Left lobe of liver (tissue), 2 donors: ENCODE results near the gene CRISPLD2. TPM values are rescaled to one million over a fixed set of nuclear protein-coding genes. Genes with fewer than 3 reads are reported as not detected.

Experiments
- ATAC-seq: fragments of 200-7000 bp; cut with Tn5 transposase; one replicate; pipeline ENCODE4 v1.9.1; 2020; ENCODE audit warnings: mild to moderate bottlenecking, moderate library complexity
- DNase-seq: peaks from one replicate; pipeline ENCODE4 v3.0.0-alpha.2; 2020; ENCODE audit warnings: low spot score
- total RNA-seq: library from RNA; stranded (reverse); gene quantifications from one replicate; pipeline ENCODE4 v1.2.1, GENCODE V29; 2021
- donor health status: DM: no; HTN: no; CAD: no; lungs with moderate emphysema.
- donor health status: DM: no; HTN: yes; CAD: no.

CRISPLD2 gene
- total RNA-seq, result 4.5 TPM

GRCh38 chr16:84819644-84820304 lies at the start of gene CRISPLD2:
Gene CRISPLD2 (plus strand): TSS chr16:84819985. CDS start chr16:84838496, 18,511 bp downstream.
- DNase-seq (peak; percentile 85), ATAC-seq (peak; percentile 91)

DNA sequence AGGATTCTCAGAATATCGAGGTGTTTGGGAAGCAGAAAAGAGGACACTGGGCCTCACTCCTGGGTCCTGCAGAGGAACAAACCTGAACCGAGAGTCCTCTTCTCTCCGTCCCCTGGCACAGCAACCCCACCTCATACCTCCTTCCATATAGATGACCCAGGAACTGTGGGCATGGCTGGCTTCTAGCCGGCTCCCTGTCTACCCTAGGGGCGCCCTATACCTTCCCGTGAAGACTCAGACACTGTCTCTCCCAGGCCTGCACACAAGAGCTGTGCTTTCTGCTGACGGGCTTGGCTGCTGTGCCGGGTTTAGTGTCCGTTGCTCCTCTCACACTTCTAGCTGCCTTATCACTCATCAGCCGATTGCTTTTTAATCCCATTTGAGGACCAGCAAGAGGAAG lies 46.5 kb upstream of the CRISPLD2 start:
- ATAC-seq, result no peak
- DNase-seq, result no peak

- DNase-seq (no peak), ATAC-seq (no peak)
Observed at GRCh38 chr16:84774810-84775209, 45.0 kb upstream of the CRISPLD2 start.

- ATAC-seq (no peak), DNase-seq (no peak)
Observed at GRCh38 chr16:84775262-84775810, 44.4 kb upstream of the CRISPLD2 start.

DNA sequence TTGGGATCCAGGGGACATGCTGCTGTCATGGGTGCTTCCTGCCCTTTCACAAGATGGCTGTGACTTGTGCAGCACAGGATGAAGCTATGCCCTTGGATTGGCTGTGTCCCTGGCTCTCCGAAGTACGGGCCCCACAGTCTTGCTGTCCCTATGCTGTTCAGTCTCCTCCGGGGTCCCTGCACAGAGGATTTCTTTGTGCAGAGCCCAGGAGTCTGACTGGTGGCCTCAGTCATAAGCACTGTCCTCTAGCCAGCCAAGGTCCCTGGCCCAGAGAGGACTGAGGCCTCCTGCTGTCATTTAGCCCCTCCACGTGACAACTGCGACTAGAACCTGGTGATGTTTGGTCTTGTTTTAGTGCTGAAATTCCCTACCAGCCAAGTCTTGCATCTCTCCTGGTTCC lies 42.4 kb upstream of the CRISPLD2 start:
- DNase-seq (no peak), ATAC-seq (no peak)

GRCh38 chr16:84778720-84779119 lies 41.1 kb upstream of the CRISPLD2 start:
- ATAC-seq (no peak), DNase-seq (no peak)

- no peak for ATAC-seq
- no peak for DNase-seq
Observed at GRCh38 chr16:84780063-84780462, 39.7 kb upstream of the CRISPLD2 start.

GRCh38 chr16:84780544-84781376 lies 39.0 kb upstream of the CRISPLD2 start:
- DNase-seq, result no peak
- no peak for ATAC-seq

GRCh38 chr16:84782846-84783245 lies 36.9 kb upstream of the CRISPLD2 start:
- no peak for DNase-seq

DNA sequence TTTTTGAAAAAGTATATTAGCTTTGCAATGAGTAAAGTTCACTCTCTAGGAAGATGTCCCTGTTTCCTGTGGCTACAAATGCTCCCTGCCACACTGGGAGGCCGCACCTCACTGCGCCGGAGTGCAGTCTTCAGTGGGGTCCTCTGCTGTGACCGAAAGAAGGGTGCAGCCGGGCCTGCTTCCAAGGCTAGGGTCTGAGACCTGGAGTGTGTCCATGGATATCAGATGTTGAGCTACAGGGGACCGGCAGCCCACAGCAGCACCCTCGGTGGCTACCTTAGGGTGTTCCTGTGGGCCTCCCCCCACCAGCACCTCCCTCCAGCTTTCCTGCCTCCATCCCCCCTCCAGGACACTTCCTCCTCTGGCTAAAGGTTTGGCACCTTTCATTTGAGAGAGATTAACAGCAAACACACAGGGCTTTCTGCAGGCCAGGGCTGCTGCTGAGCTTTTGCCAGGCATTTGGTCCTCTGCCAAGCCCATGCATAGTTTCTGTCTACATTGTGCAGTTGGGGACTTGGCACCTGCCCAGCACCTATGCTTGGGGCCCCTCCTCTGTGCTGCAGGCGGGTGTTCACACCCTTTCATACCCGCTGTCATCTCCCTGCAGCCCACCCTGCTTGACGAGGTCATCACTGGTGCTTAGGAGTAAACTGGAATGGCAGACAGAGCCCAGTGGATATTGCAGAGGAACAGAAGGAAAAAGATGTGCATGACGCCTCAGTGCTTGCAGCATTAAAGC lies 33.8 kb upstream of the CRISPLD2 start:
- ATAC-seq (no peak), DNase-seq (no peak)

More at GRCh38 chr16:84782846-84783245, 36.9 kb upstream of the CRISPLD2 start:
- peak; percentile 79 for ATAC-seq

DNA sequence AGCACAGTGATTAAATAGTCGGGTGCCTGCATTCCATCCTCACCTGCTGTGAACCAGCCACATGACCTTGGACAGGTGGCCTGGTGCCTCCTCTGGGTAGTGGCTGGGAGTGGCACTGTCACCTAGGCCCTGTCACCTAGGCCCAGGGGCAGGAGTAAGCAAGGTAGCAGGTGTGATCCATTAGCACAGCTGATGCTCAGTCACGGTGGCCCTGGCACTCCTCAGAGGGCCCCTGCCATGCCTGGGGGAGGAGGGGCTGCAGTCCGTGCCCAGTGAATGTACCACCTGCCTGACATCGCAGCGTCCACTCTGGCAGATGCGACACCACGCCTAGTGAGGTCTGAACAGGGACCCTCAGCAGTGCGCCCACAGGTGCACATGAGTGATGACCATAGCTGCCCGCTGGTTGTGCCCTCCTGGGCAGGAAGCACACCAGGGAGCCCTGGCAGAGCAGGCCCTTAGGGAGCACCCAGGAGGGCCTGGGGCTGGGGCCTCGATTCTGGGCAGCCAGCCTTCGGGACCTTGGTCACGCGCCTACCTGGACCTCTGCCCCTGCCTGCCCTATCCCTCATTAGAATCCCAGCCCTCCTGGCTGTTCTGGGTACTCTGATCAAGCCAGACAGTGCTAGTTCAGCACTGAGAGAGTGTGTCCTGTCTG lies 33.1 kb upstream of the CRISPLD2 start:
- ATAC-seq, result peak; percentile 31
- no peak for DNase-seq

DNA sequence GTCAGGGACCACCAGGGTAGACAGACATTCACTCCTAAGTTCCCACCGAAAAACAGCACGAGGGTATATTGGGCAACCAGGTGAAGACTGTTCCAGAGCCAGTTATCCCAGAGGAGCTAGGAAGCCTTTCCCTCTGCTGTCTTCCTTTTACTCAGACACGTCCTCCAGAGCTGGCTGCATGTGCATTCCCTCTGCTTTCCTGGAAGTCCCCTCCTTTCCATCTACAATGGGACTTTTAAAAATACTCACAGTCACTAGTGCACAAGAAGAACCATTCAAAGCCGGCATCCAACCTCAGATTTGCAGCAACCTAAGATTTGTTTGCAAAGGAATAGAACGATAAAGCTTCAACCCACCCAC lies 32.5 kb upstream of the CRISPLD2 start:
- DNase-seq, result no peak
- ATAC-seq, result no peak

DNA sequence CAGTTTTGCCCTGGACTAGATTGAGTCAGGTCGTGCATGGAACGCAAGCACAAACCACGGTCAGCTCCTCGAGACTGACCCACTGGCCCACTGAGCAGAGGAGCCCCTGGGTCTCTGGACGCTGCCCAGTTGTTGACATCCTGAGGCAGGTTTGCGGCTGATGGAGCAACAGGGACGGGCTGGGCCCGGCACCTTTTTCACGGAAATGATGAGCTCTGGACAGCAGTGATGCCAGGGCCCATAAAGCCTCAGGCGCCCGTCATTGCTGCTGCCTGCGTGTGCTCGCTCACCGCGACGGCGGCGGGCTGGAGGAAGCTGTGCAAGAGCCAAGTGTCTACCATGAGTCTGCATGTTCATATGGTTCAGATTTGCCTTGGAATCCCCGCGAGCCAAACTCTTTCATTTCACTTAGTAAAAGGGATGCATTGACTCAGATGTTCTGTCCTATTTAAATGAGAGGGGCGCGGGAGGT lies 30.8 kb upstream of the CRISPLD2 start:
- DNase-seq (no peak), ATAC-seq (no peak)

GRCh38 chr16:84789431-84789830 lies 30.4 kb upstream of the CRISPLD2 start:
- no peak for DNase-seq
- no peak for ATAC-seq

DNA sequence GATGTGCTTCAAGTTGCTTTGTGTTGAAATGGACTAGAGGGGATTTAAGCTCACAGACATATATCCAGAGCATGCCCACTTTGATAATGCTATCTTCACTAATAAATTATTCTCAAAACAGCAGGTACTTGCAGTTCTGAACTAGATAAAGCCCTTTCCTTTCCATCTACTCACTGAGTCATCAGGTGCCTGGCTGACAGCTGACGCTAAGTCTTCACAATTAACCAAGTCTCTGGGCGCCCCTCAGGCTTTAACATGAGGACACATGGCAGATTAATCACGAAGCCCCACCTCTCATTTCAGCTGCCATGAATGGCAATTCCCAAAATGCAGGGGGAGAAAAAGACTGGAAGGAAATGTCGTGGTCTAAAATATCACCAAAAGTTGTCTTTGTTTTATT lies 29.5 kb upstream of the CRISPLD2 start:
- no peak for ATAC-seq
- DNase-seq, result no peak

DNA sequence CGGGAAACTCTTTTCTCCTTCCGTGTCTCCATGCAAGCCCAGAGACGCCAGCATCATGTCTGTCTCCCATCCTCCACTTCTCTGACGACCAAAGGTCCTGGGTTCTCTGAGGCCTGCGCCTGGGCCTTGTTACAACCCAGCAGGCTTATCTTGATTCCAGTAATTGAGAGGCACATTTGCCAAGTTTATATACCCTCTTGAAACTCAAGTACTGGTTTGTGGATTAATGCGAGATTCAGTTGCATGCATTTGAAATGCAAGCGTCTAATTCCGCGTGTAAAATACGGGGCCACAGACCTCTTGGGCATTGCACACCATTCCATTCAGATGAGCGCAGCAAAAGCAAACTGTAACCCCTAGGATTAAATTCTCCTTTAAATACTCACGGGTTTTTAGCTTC lies 28.7 kb upstream of the CRISPLD2 start:
- no peak for ATAC-seq
- no peak for DNase-seq

- DNase-seq, result no peak
- no peak for ATAC-seq
Observed at GRCh38 chr16:84791501-84791900, 28.3 kb upstream of the CRISPLD2 start.

DNA sequence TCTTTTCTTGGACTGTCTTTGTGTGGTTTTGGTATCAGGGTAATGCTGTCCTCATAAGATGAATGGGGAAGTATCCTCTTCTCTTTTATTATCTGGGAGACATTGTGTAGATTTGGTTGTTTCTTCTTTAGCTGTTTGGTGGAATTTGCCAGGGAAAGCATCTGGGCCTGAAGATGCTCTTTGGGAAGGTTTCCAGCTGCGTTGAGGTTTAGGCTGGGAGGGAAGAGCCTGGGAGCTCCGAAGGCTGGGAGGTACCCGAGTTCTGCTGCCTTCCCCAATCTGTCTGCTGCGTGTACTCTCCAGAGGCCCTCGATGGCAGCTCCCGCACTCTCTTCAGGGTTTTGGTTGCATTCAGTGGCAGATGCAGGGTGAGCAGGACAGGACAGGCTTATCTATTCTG lies 25.6 kb upstream of the CRISPLD2 start:
- ATAC-seq (no peak), DNase-seq (no peak)

GRCh38 chr16:84794626-84795025 lies 25.2 kb upstream of the CRISPLD2 start:
- DNase-seq (no peak), ATAC-seq (no peak)

- DNase-seq (no peak), ATAC-seq (peak; percentile 56)
Observed at GRCh38 chr16:84795329-84796053, 24.3 kb upstream of the CRISPLD2 start.
